ENCODE measurements around the gene GBX2. TPM values are rescaled to one million over a fixed set of nuclear protein-coding genes. Genes with fewer than 3 reads are reported as not detected.

Gene GBX2
- total and polyA plus RNA-seq, 2 experiments from 2014 or later = not detected

DNA sequence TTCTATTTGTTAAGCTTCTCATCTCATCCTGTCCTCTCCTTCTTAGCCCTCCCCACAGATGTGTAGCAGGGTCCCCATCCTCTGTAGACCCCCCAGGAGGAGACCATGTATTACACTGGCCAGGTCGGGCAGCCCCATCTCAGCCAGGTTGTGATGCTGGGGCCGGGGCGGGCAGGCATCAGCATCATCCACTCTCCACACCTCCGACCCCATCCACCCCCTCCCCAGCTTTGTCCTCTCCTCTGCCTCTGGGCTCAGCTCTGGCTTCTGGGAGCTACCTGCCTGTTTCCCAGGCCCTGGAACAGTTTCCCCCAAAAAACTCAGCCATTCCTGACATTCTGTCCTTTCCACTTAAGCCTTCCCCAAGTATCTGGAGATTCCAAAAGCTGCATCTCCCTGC, 49.2 kb downstream of the GBX2 start:
- Histone ChIP-seq H3K27me3 (replicated peaks; ENCODE audit: insufficient read depth) (no peaks in the 10 kb centered on the region), H3K79me2 (ENCODE audit: insufficient read depth) (no peaks in the 10 kb centered on the region), H3K4me2 (ENCODE audit: unreplicated experiment) (no peak overlapping the region), H4K20me1 (ENCODE audit: insufficient read depth) (no peaks in the 10 kb centered on the region), H3K4me3 (no peak overlapping the region), H3F3A (ENCODE audit: insufficient read depth) (no peaks in the 10 kb centered on the region), H3K27ac (no peak overlapping the region), H3K9me3 (ENCODE audit: low read depth) (no peaks in the 10 kb centered on the region), H3K9ac (no peak overlapping the region), H3K9me2 (ENCODE audit: insufficient read depth) (no peaks in the 10 kb centered on the region), H3K36me3 (ENCODE audit: low read depth) (no peaks in the 10 kb centered on the region), H3K4me1 (ENCODE audit: insufficient read depth) (no peaks in the 10 kb centered on the region), H2AFZ (no peak overlapping the region)
- TF ChIP-seq EZH2 (IDR thresholded peaks at IDR 0.05; ENCODE audit: insufficient read depth, poor library complexity, severe bottlenecking) (no peak), EZH2phosphoT487 (IDR thresholded peaks at IDR 0.05; ENCODE audit: insufficient read depth, low read depth) (no peak)
- in situ Hi-C loops (cut with MboI) = no loop called here
- 83 to 88% methylated on average over 4 of the region's 4 CpGs for WGBS, 2 experiments (ENCODE audit: low coverage in 1 of 2, low lambda C conversion rate in 2 of 2, missing lambda C conversion rate in 2 of 2)
- no peak for DNase-seq

DNA sequence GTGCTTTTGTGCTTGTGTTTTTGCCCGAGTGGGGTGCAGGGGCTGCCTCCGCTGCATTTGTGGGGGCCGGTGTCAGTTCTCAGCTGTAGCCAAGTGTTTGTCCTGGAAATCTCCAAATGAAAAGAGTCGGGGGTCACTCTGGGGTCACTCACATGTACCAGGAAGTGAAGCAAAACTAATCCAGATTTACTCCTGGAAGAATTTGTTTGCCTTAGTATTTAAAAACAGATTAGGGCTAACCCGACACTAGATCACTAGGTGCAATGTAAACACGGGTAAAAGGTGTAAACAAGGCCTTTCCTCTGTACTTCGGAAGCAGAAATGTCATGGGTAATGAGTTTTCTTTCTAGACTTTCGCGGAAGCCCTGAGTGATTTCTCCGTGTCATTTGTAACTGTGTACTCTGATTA, 50.3 kb downstream of the GBX2 start:
- Histone ChIP-seq H4K20me1 (ENCODE audit: insufficient read depth) (no peaks in the 10 kb centered on the region), H3K27ac (no peak overlapping the region), H3K9me2 (ENCODE audit: insufficient read depth) (no peaks in the 10 kb centered on the region), H3F3A (ENCODE audit: insufficient read depth) (no peaks in the 10 kb centered on the region), H3K4me2 (ENCODE audit: unreplicated experiment) (no peak overlapping the region), H3K4me1 (ENCODE audit: insufficient read depth) (no peaks in the 10 kb centered on the region), H3K36me3 (ENCODE audit: low read depth) (no peaks in the 10 kb centered on the region), H3K9ac (no peak overlapping the region), H3K27me3 (replicated peaks; ENCODE audit: insufficient read depth) (no peaks in the 10 kb centered on the region), H3K9me3 (ENCODE audit: low read depth) (no peaks in the 10 kb centered on the region), H3K4me3 (no peak overlapping the region), H2AFZ (no peak overlapping the region), H3K79me2 (ENCODE audit: insufficient read depth) (no peaks in the 10 kb centered on the region)
- whole genome bisulfite sequencing, 2 experiments (ENCODE audit: low coverage in 1 of 2, low lambda C conversion rate in 2 of 2, missing lambda C conversion rate in 2 of 2) = 87 to 90% methylated on average over 10 of the region's 10 CpGs
- in situ Hi-C loops (cut with MboI) = no loop called here
- DNase-seq = no peak
- TF ChIP-seq EZH2phosphoT487 (IDR thresholded peaks at IDR 0.05; ENCODE audit: insufficient read depth, low read depth) (no peak), EZH2 (IDR thresholded peaks at IDR 0.05; ENCODE audit: insufficient read depth, poor library complexity, severe bottlenecking) (no peak)

DNA sequence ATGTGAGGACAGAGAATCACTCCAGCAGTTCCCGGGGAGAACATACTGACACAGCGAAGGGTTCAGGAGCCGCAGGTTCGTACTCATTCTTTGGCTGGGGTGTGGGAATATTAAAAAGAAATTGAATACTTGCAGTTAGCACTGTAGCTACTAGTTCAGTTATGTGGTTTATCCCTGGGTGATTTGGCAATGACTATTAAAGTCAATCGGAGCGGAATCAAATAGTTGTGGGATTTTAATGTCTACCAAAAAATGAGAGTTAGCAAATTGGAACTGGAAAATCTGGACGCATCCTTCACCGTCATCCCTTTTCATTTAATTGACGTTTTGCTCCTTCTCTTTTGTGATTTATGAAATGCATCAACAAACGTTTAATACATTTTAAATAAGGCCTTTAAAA, 50.8 kb downstream of the GBX2 start:
- Histone ChIP-seq H4K20me1 (ENCODE audit: insufficient read depth) (no peaks in the 10 kb centered on the region), H3K9me2 (ENCODE audit: insufficient read depth) (no peaks in the 10 kb centered on the region), H3K4me3 (no peak overlapping the region), H3K4me1 (ENCODE audit: insufficient read depth) (no peaks in the 10 kb centered on the region), H3K27me3 (replicated peaks; ENCODE audit: insufficient read depth) (no peaks in the 10 kb centered on the region), H2AFZ (no peak overlapping the region), H3K27ac (no peak overlapping the region), H3K9ac (no peak overlapping the region), H3K36me3 (ENCODE audit: low read depth) (no peaks in the 10 kb centered on the region), H3F3A (ENCODE audit: insufficient read depth) (no peaks in the 10 kb centered on the region), H3K4me2 (ENCODE audit: unreplicated experiment) (no peak overlapping the region), H3K79me2 (ENCODE audit: insufficient read depth) (no peaks in the 10 kb centered on the region), H3K9me3 (ENCODE audit: low read depth) (no peaks in the 10 kb centered on the region)
- 76 to 77% methylated on average over 10 of the region's 10 CpGs for WGBS, 2 experiments (ENCODE audit: low coverage in 1 of 2, low lambda C conversion rate in 2 of 2, missing lambda C conversion rate in 2 of 2)
- in situ Hi-C loops (cut with MboI) = no loop called here
- DNase-seq = no peak
- TF ChIP-seq EZH2phosphoT487 (IDR thresholded peaks at IDR 0.05; ENCODE audit: insufficient read depth, low read depth) = no peak
- no peak for TF ChIP-seq EZH2 (IDR thresholded peaks at IDR 0.05; ENCODE audit: insufficient read depth, poor library complexity, severe bottlenecking)

Small RNA genes within 50 kb of the gene (small RNA-seq; reads per million reads assigned to genes)
- not detected for gene RF00019 (ENCODE audit: low read depth, low replicate concordance)
- not detected for gene RNU1-31P (ENCODE audit: low read depth, low replicate concordance)

Other genes starting within 250 kb of the GBX2 start
- gene ASB18, start 96.0 kb upstream of the GBX2 start, total RNA-seq (2014; rRNA removed; shearing (Covaris generic)) = not detected in 2 replicates
- gene ASB18, start 96.0 kb upstream of the GBX2 start, polyA plus RNA-seq (2016; fragmentation: Nextera tagmentation; extraction: Ambion mirVana) = not detected in 2 replicates